Ascending aorta (tissue), 2 donors: ENCODE measurements around the gene LRRC53. TPM values are rescaled to one million over a fixed set of nuclear protein-coding genes. Genes with fewer than 3 reads are reported as not detected.
A peak's percentile ranks its signal among the peaks of the same experiment; 100 is the strongest.

Experiments
- DNase-seq, 2 donors: peaks; one replicate each; pipeline ENCODE4 v3.0.0-alpha.2; 2019; ENCODE audit warnings: low spot score in 2 of 2
- H3K27ac ChIP-seq, 2 donors: fragments of 200-600 bp; sonication (generic); one replicate each; pipeline ENCODE4 v1.5.1; 2016 to 2017; ENCODE audit warnings: mild to moderate bottlenecking in 1 of 2
- H3K27me3 ChIP-seq: fragments of 200-600 bp; sonication (generic); one replicate; pipeline ENCODE4 v1.5.1; 2017
- H3K36me3 ChIP-seq, 2 donors: fragments of 200-600 bp; sonication (generic); one replicate each; pipeline ENCODE4 v1.5.1; 2016
- H3K4me1 ChIP-seq, 2 donors: fragments of 200-600 bp; sonication (generic); one replicate each; pipeline ENCODE4 v1.5.1; 2016 to 2017; ENCODE audit warnings: mild to moderate bottlenecking in 1 of 2
- H3K4me3 ChIP-seq, 2 donors: fragments of 200-600 bp; sonication (generic); one replicate each; pipeline ENCODE4 v1.5.1; 2016 to 2017; ENCODE audit warnings: mild to moderate bottlenecking in 1 of 2
- H3K9me3 ChIP-seq, 2 donors: fragments of 200-600 bp; sonication (generic); one replicate each; pipeline ENCODE4 v1.5.1; 2016
- CTCF ChIP-seq, 3 experiments: fragments of 200-600 bp in 2 of 3; fragments of 450-650 bp in 1 of 3; sonication (generic) in 2 of 3; IDR thresholded peaks; one replicate each; pipeline ENCODE4 v1.5.1; 2016 to 2019; ENCODE audit warnings: antibody characterized with exemption in 3 of 3, mild to moderate bottlenecking in 1 of 3, moderate library complexity in 1 of 3
- intact Hi-C: fragments of 100-400 bp; cut with DNase I; formaldehyde crosslinking; loops from one replicate; pipeline ENCODE4 v1.15.1; 2023
- total RNA-seq: library from RNA; depleted of rRNA; stranded (reverse); fragments of >200 nt; gene quantifications from one replicate; pipeline ENCODE4 v1.1.0, GENCODE V29; 2016

The LRRC53 gene
- total RNA-seq, 1 donor from 2014 or later: not detected

- Histone ChIP-seq H3K27me3 (no peaks in the 10 kb centered on the region), H3K27ac (no peak overlapping the region), H3K36me3 (no peaks in the 10 kb centered on the region), H3K4me3 (no peak overlapping the region), H3K4me1 (no peaks in the 10 kb centered on the region), H3K9me3 (no peaks in the 10 kb centered on the region)
- peak in 2 of 3 experiments; percentile 14 to 38 for TF ChIP-seq CTCF (IDR thresholded peaks at IDR 0.05)
- intact Hi-C loops: no loop called here
- no peak for DNase-seq
Measured at GRCh38 chr1:74504125-74504932, 8.1 kb downstream of the LRRC53 start.

- Histone ChIP-seq H3K27ac (no peak overlapping the region), H3K36me3 (no peaks in the 10 kb centered on the region), H3K27me3 (no peaks in the 10 kb centered on the region), H3K9me3 (no peaks in the 10 kb centered on the region), H3K4me1 (no peaks in the 10 kb centered on the region), H3K4me3 (no peak overlapping the region)
- no peak for DNase-seq
- TF ChIP-seq CTCF (IDR thresholded peaks at IDR 0.05): no peak
- intact Hi-C loops: no loop called here
Measured at GRCh38 chr1:74502858-74503257, 9.6 kb downstream of the LRRC53 start.

DNA sequence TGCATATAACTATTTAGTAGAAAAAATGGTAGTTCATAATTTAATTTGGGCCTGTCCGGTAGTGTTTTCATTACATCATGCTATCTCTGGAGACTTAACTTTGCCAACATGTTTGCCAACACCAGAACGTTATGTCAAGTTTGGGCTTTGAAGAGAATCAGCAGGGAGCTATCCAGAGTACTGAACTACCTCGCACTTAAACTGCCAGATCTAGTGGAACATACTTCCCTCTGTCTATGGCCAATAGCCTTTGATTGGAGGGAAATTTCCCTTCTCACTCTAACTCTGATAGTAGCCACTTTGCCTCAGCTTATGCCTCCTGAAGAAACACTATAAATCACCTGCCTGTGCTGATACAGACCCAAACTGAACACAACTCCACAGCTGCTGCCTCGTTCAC lies 10.0 kb downstream of the LRRC53 start:
- Histone ChIP-seq H3K4me3 (no peak overlapping the region), H3K36me3 (no peaks in the 10 kb centered on the region), H3K27ac (no peak overlapping the region), H3K9me3 (no peaks in the 10 kb centered on the region), H3K27me3 (no peaks in the 10 kb centered on the region), H3K4me1 (no peaks in the 10 kb centered on the region)
- no peak for DNase-seq
- intact Hi-C loops: no loop called here
- TF ChIP-seq CTCF (IDR thresholded peaks at IDR 0.05): no peak

DNA sequence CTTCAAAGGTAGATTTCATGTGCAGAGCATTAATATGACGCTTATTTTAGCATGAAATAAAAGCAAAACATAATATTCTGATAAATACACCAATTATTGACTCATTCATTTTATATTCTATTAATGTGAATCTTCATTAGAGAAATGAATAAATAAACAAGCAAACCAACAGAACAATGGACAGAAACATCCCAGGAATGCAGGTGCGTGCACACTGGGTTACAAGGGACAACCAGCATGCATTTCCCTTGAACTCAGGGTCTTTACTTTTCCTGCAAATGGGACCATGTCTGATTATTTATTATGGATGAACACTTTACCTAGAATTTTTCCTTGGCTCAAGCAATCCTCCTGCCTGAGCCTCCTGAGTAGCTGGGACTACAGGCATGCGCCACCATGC lies 13.5 kb downstream of the LRRC53 start:
- no peaks in the 10 kb centered on the region for H3K36me3 ChIP-seq
- intact Hi-C loops: no loop called here
- H3K27ac ChIP-seq: no peak overlapping the region
- no peaks in the 10 kb centered on the region for H3K4me1 ChIP-seq
- H3K27me3 ChIP-seq: no peaks in the 10 kb centered on the region
- no peak overlapping the region for H3K4me3 ChIP-seq
- TF ChIP-seq CTCF (IDR thresholded peaks at IDR 0.05): no peak
- no peak for DNase-seq
- no peaks in the 10 kb centered on the region for H3K9me3 ChIP-seq

GRCh38 chr1:74496669-74497068 lies 15.7 kb downstream of the LRRC53 start:
- intact Hi-C loops: no loop called here
- no peaks in the 10 kb centered on the region for H3K9me3 ChIP-seq

More at GRCh38 chr1:74496669-74497068, 15.7 kb downstream of the LRRC53 start:
- no peak for TF ChIP-seq CTCF (IDR thresholded peaks at IDR 0.05)
- DNase-seq: no peak
- H3K4me1 ChIP-seq: no peaks in the 10 kb centered on the region
- no peaks in the 10 kb centered on the region for H3K36me3 ChIP-seq
- H3K4me3 ChIP-seq: no peak overlapping the region
- H3K27ac ChIP-seq: no peak overlapping the region
- H3K27me3 ChIP-seq: no peaks in the 10 kb centered on the region
